Spleen (tissue), 7 donors: ENCODE measurements around the gene SPATA45.

ENCODE experiments used
- CTCF ChIP-seq, 11 experiments: fragments of 200-600 bp in 7 of 11; fragments of 450-650 bp in 4 of 11; sonication (generic) in 4 of 11; IDR thresholded peaks in 8 of 11; conservative IDR thresholded peaks in 3 of 11; 1 replicate in 7 of 11; 2 replicates in 4 of 11; pipeline versions ENCODE4 v1.4.0 to v1.8.0; 2016 to 2021; ENCODE audit warnings: antibody characterized with exemption in 11 of 11, inconsistent platforms in 4 of 11, mild to moderate bottlenecking in 1 of 11
- POLR2A ChIP-seq, 3 donors: fragments of 450-650 bp; IDR thresholded peaks; one replicate each; pipeline ENCODE4 v1.5.1; 2017; ENCODE audit warnings: antibody characterized with exemption in 3 of 3, mild to moderate bottlenecking in 1 of 3
- POLR2AphosphoS5 ChIP-seq, 3 donors: sonication (generic); formaldehyde crosslinking; IDR thresholded peaks; one replicate each; pipeline ENCODE4 v1.5.1; 2017; ENCODE audit warnings: antibody characterized with exemption in 3 of 3
- donor health status: DM: no; HTN: no; CAD: no; lungs with moderate emphysema.
- donor health status: DM: no; HTN: no; CAD: no.
- donor health status: DM: no; HTN: no; CAD: no.

GRCh38 chr1:212792396-212792908, 55.0 kb downstream of the SPATA45 start:
- TF ChIP-seq POLR2A (IDR thresholded peaks at IDR 0.05) (no peak), CTCF (IDR thresholded peaks at IDR 0.05 in 8 of 11, conservative IDR thresholded peaks at IDR 0.05 in 3 of 11) (no peak), POLR2AphosphoS5 (IDR thresholded peaks at IDR 0.05) (no peak)
